Left ventricle myocardium inferior (tissue), 1 donor: Measurements from ENCODE around the gene SYVN1. TPM values are rescaled to one million over a fixed set of nuclear protein-coding genes. Genes with fewer than 3 reads are reported as not detected.

Source experiments
- DNase-seq: peaks from one replicate; pipeline ENCODE4 v3.0.0-alpha.2; 2020
- H3K27ac ChIP-seq: fragments of 200-600 bp; replicated peaks from 2 replicates; pipeline ENCODE4 v1.8.0; 2021
- H3K27me3 ChIP-seq: fragments of 200-600 bp; 2 replicates; pipeline ENCODE4 v1.8.0; 2021; ENCODE audit warnings: low read depth
- H3K36me3 ChIP-seq: fragments of 200-600 bp; 2 replicates; pipeline ENCODE4 v1.8.0; 2021
- H3K4me1 ChIP-seq: fragments of 200-600 bp; 2 replicates; pipeline ENCODE4 v1.8.0; 2021
- H3K4me3 ChIP-seq: fragments of 200-600 bp; 2 replicates; pipeline ENCODE4 v1.8.0; 2021; ENCODE audit warnings: mild to moderate bottlenecking, moderate library complexity
- H3K9me3 ChIP-seq: fragments of 200-600 bp; replicated peaks from 2 replicates; pipeline ENCODE4 v1.8.0; 2021
- CTCF ChIP-seq: fragments of 200-600 bp; IDR thresholded peaks from 2 replicates; pipeline ENCODE4 v1.8.0; 2021; ENCODE audit warnings: antibody characterized with exemption, mild to moderate bottlenecking, borderline replicate concordance
- intact Hi-C: fragments of 100-400 bp; cut with micrococcal nuclease; formaldehyde crosslinking; loops from one replicate; pipeline ENCODE4 v1.11.0; 2022
- total RNA-seq: library from RNA; stranded (reverse); fragmentation: NEBNext Ultra II Directional; extraction: Animal tissue kit (Norgen Biotek cat#: 25700); gene quantifications from one replicate; pipeline ENCODE4 v1.2.1, GENCODE V29; 2021
- donor health status: DM: no; HTN: yes; CAD: no; lungs with severe emphysema.

The SYVN1 gene
- total RNA-seq, 1 donor from 2014 or later: 25.6 TPM

GRCh38 chr11:65083834-65084597 lies 50.3 kb downstream of the SYVN1 start, which contains the start of the genes CDCA5 and ZFPL1:
TSS of gene CDCA5 (minus strand) at chr11:65084040. CDS start at chr11:65083978, 62 bp downstream.
TSS of gene ZFPL1 (plus strand) at chr11:65084222. CDS start at chr11:65084699, 477 bp downstream.
- Histone ChIP-seq H3K4me1 (peaks cover 27% of the 10 kb centered on the region), H3K9me3 (no peaks in the 10 kb centered on the region), H3K27me3 (no peaks in the 10 kb centered on the region), H3K4me3 (peak within 1 kb of the TSS; percentile 85), H3K27ac (peak within 1 kb of the TSS; percentile 93), H3K36me3 (peaks cover 37% of the 10 kb centered on the region)
- intact Hi-C loops: no loop called here
- no peak for TF ChIP-seq CTCF
- peak; percentile 94 for DNase-seq

- peak overlapping the region; percentile 85 for H3K4me3 ChIP-seq
- no peak for DNase-seq
- H3K27ac ChIP-seq: peak overlapping the region; percentile 93
- H3K36me3 ChIP-seq: peaks cover 30% of the 10 kb centered on the region
- H3K9me3 ChIP-seq: no peaks in the 10 kb centered on the region
- H3K27me3 ChIP-seq: no peaks in the 10 kb centered on the region
- intact Hi-C loops: no loop called here
- peaks cover 27% of the 10 kb centered on the region for H3K4me1 ChIP-seq
- no peak for TF ChIP-seq CTCF
These were observed 51.0 kb downstream of the SYVN1 start for GRCh38 chr11:65083134-65083833.

- H3K27me3 ChIP-seq: no peaks in the 10 kb centered on the region
- H3K36me3 ChIP-seq: no peaks in the 10 kb centered on the region
- intact Hi-C loops: no loop called here
- H3K4me1 ChIP-seq: peaks cover 8% of the 10 kb centered on the region
- no peaks in the 10 kb centered on the region for H3K9me3 ChIP-seq
- no peak for DNase-seq
- no peak overlapping the region for H3K27ac ChIP-seq
- no peak for TF ChIP-seq CTCF
- no peak overlapping the region for H3K4me3 ChIP-seq
These were observed 55.5 kb downstream of the SYVN1 start for GRCh38 chr11:65078786-65079342.

GRCh38 chr11:65078151-65078550 lies 56.2 kb downstream of the SYVN1 start:
- H3K27me3 ChIP-seq: no peaks in the 10 kb centered on the region
- no peak for DNase-seq

More at GRCh38 chr11:65078151-65078550, 56.2 kb downstream of the SYVN1 start:
- intact Hi-C loops: no loop called here
- H3K9me3 ChIP-seq: no peaks in the 10 kb centered on the region
- H3K36me3 ChIP-seq: no peaks in the 10 kb centered on the region
- peak; percentile 66 for TF ChIP-seq CTCF
- H3K4me1 ChIP-seq: peaks cover 1% of the 10 kb centered on the region
- no peak overlapping the region for H3K4me3 ChIP-seq
- no peak overlapping the region for H3K27ac ChIP-seq
